Fibroblast of the conjunctiva (primary cell): Measurements from ENCODE around the gene SLC9A5.

ENCODE experiments used
- DNase-seq: peaks from one replicate; pipeline ENCODE4 v3.0.0-alpha.2; 2010; ENCODE audit warnings: low read depth

The SLC9A5 gene

DNA sequence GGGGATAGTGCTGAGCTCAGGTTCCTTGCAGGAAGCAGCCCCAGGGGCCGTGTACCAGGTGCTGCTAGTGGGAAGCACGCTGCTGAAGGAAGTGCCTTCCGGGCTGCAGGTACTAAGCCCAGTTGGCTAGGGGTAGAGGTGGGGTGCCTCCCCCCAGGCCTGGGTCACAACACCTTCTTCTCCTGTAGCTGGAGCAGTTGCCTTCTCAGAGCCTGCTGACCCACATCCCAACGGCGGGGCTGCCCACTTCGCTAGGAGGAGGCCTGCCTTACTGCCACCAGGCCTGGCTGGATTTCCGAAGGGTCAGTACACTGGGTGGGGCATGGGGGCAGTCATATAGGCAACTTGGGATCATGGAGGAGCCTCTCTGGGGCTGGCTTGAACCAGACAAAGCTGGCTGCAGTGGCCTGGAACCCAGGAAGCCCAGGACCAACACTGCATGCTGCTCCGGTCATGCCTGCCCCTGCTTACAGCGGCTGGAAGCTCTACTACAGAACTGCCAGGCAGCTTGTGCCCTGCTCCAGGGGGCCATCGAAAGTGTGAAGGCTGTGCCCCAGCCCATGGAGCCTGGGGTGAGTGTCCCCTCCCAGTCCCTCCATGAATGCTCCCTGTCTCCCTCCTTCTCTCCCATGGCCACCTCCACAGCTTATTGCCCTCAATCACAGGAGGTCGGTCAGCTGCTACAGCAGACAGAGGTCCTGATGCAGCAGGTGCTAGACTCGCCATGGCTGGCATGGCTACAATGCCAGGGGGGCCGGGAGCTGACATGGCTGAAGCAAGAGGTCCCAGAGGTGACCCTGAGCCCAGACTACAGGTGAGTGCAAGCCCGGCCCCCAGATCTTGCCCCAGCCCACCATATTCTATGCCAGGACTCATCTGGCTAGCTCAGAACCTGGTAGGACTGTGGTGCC lies 33.0 kb downstream of the SLC9A5 start:
- DNase-seq: no peak

DNA sequence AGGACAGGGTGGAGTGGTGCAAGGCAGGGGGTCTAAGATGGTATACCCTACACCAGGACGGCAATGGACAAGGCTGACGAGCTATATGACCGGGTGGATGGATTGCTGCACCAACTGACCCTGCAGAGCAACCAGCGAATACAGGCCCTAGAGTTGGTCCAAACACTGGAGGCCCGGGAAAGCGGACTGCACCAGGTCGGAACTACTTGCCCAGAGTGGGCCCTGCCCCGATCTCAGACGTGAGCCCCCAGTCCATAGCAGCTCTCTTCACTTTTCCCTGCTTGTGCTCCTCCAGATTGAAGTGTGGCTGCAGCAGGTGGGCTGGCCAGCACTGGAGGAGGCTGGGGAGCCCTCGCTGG lies 33.6 kb downstream of the SLC9A5 start:
- no peak for DNase-seq

DNA sequence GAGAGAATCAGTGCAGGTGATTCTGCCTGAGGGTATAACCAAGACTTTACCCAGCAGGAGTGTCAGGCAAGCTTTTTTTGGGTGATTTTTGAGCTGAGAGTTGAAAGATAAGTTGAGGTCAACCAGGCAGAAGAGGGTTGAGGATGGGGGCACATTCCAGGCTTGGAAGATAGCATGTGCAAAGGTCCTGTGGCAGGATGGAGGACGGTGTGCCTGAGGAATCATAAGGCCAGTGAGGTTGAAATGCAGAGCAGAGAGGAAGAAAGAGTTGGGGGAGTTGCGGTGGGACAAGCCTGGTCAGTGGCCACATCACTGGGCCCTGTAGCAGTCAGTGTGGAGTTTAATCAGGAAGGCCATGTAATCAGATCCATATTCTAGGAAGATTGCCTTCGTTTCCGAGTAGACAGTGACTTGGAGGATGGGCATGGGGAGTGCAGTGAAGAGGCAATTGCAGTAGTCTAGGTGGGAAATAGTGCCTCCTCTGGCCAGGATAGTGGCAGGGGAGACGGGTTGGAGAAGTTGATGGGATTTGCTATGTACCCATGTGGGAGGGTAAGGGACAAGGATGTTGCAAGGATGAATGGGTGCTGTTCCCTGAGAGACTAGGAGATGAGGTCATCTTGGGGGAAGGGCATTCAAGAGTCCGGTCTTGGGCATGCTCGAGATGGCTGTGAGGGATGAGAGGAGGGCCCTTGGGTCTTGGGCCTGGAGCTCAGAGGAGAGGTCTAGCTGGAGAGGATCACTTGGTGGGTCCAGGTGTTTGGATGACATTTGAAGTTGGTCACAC lies 34.5 kb downstream of the SLC9A5 start:
- DNase-seq: no peak

- no peak for DNase-seq
Observed at GRCh38 chr16:67283826-67284555, 35.2 kb downstream of the SLC9A5 start.

GRCh38 chr16:67284699-67285646 lies 36.2 kb downstream of the SLC9A5 start:
- no peak for DNase-seq

GRCh38 chr16:67286441-67287235 lies 37.9 kb downstream of the SLC9A5 start:
- no peak for DNase-seq

- DNase-seq: no peak
Observed at GRCh38 chr16:67287960-67288359, 39.2 kb downstream of the SLC9A5 start.

DNA sequence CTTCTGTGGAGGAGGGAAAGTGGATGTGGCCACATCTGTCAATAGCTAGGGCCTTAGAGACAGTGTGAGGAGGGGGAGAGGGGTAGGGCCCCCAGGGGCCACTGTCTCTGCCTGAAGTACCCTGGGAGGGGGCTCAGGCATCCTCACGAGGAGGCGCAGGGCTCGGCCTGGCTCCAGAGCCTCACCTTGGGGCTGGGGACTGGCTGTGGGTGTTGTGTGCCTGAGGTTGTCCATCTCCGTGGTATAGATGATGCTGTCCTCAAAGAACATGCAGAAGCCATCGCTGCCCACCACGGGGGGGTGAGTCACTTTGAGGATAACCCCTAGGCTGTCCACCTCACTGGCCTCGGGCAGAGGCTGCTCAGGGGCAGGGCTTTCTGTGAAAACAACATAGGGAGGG lies 42.7 kb downstream of the SLC9A5 start:
- DNase-seq: no peak

DNA sequence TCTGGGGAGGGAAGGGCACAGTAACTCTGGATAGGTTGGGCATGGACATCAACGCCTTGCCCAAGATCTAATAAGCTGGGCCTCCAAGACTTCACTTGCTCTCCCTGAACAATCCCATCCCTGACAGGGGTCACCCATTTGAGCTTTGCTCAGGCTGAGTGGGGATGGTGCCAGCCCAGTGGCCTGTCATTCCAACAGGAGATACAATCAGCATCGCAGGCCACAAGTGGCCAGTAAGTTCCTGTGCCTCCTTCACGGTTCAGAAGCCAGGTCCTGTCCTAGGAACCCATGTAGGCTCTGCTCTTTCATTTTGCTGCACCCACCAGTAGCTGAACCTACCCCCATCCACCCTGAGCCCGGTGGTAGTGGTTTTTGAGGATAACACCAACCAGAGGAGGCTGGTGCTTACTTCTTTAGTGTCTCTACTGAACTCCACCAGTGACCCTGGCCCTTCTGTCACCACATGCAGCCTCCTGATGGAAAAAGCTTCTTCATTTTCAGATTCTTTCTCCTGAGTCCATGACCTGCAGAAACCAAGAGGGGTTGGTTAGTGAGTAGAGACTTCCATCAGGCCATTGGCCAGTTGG lies 45.5 kb downstream of the SLC9A5 start:
- DNase-seq: no peak

- DNase-seq: no peak
Observed at GRCh38 chr16:67294938-67295361, 46.2 kb downstream of the SLC9A5 start.

DNA sequence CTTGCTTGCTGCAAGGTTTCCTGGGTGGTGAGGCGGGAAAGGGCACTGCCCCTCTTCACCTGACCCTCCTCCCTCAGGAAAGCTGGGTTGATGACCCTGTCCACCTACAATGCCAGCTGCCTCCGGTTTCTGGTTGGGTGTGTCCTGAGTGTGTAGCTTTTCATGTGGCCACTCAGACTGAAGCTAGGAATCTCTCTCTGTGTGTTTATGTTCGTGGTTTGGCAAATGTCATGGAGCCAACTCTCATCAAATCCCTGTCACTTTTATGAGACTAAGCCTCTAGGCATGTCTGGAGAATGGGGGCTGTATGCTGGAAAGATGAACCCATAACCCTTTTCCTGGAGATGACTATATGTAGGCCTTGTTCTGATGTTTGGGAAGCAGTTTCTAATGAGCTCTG lies 47.6 kb downstream of the SLC9A5 start:
- no peak for DNase-seq

GRCh38 chr16:67298277-67298676 lies 49.5 kb downstream of the SLC9A5 start:
- no peak for DNase-seq

- DNase-seq: no peak
Observed at GRCh38 chr16:67299269-67299668, 50.5 kb downstream of the SLC9A5 start.

- DNase-seq: no peak
Observed at GRCh38 chr16:67301080-67301782, 52.5 kb downstream of the SLC9A5 start.

DNA sequence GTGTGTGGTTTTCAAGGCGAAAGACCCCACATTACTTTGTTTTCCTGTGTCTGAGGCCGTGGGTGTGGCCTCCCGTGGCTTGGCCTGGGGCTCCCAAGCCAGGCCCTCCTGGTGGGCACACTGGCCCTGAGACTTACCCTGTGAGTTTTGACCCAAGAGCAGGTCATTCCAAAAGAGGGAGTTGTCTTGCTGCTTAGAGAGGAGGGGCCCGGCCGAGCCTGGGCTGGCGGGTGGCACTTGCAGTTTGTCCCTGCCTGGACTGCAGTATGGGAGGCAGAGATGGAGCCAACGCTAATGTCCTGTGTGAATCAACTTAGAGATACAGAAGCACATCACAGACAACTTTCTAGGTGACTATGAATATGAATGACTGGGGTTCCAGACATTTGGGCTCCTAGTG lies 53.3 kb downstream of the SLC9A5 start:
- no peak for DNase-seq

- DNase-seq: no peak
Observed at GRCh38 chr16:67302970-67303369, 54.2 kb downstream of the SLC9A5 start.

GRCh38 chr16:67304020-67304419 lies 55.2 kb downstream of the SLC9A5 start:
- DNase-seq: no peak

GRCh38 chr16:67305216-67306071 lies 56.7 kb downstream of the SLC9A5 start:
- no peak for DNase-seq

- DNase-seq: no peak
Observed at GRCh38 chr16:67310561-67310960, 61.8 kb downstream of the SLC9A5 start.
